Measurements from ENCODE around the gene FIGLA. TPM values are rescaled to one million over a fixed set of nuclear protein-coding genes. Genes with fewer than 3 reads are reported as not detected.

FIGLA gene
- polyA plus RNA-seq, 1 donor (not counting 4 experiments of a cell fraction or from before 2014, with no cell fraction given): not detected

DNA sequence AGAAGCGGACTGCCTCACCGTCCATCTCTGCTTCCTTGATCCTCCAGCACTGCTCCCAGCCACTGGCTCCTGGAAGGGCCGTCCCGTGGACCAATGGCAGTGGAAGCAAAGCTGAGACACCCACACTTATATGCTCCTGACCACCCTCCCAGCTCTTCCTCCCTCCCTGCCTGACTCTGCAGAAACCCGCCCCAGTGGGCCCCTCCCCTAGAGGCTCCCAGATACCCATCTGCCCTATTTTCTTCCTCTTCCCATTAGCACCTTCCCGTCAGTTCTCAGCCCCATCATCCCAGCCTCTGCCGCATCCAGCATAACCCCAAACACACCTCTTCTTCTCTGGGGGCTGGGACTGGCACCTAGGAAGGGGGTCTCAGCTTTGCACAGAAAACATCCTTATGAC is 30.1 kb upstream of the FIGLA start, which contains the start of gene CLEC4F:
TSS of gene CLEC4F (minus strand) at position 101 of the 400 bp plus-strand sequence. CDS start at position 25, 76 bp downstream.
- FAIRE-seq (no peak), DNase-seq (ENCODE audit: low read depth, low spot score) (no peak)
- H3K79me2 ChIP-seq (ENCODE audit: control insufficient read depth, insufficient read depth, low read length): no peaks in the 10 kb centered on the region
- H3K4me1 ChIP-seq (ENCODE audit: control insufficient read depth, extremely low read depth, insufficient read depth, low read length): no peaks in the 10 kb centered on the region
- no peaks in the 10 kb centered on the region for H3K36me3 ChIP-seq (ENCODE audit: control insufficient read depth in 2 of 2, extremely low read depth in 1 of 2, insufficient read depth in 2 of 2, low read length in 2 of 2)
- H2AFZ ChIP-seq (ENCODE audit: control insufficient read depth, low read length): no peak within 1 kb of the TSS
- no peak within 1 kb of the TSS for H3K27ac ChIP-seq (ENCODE audit: control insufficient read depth, insufficient read depth, low read length)
- H3K9ac ChIP-seq (ENCODE audit: control insufficient read depth, extremely low read depth, insufficient read depth, low read length): no peak within 1 kb of the TSS
- no peaks in the 10 kb centered on the region for H3K9me3 ChIP-seq (ENCODE audit: control insufficient read depth, low read depth, low read length)
- TF ChIP-seq, protein P1, sequence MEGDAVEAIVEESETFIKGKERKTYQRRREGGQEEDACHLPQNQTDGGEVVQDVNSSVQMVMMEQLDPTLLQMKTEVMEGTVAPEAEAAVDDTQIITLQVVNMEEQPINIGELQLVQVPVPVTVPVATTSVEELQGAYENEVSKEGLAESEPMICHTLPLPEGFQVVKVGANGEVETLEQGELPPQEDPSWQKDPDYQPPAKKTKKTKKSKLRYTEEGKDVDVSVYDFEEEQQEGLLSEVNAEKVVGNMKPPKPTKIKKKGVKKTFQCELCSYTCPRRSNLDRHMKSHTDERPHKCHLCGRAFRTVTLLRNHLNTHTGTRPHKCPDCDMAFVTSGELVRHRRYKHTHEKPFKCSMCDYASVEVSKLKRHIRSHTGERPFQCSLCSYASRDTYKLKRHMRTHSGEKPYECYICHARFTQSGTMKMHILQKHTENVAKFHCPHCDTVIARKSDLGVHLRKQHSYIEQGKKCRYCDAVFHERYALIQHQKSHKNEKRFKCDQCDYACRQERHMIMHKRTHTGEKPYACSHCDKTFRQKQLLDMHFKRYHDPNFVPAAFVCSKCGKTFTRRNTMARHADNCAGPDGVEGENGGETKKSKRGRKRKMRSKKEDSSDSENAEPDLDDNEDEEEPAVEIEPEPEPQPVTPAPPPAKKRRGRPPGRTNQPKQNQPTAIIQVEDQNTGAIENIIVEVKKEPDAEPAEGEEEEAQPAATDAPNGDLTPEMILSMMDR (optimal IDR thresholded peaks at IDR 0.05 in 1 of 3, IDR thresholded peaks at IDR 0.05 in 1 of 3, conservative IDR thresholded peaks at IDR 0.05 in 1 of 3; ENCODE audit: extremely low read depth in 1 of 3, insufficient read depth in 2 of 3, low read length in 3 of 3): no peak
- no peak for TF ChIP-seq EZH2 (IDR thresholded peaks at IDR 0.05; ENCODE audit: low read length)
- H3K4me2 ChIP-seq (ENCODE audit: control insufficient read depth, extremely low read depth, insufficient read depth, low read depth, low read length): no peak within 1 kb of the TSS
- no peaks in the 10 kb centered on the region for H3K9me1 ChIP-seq (ENCODE audit: control insufficient read depth, extremely low read depth, insufficient read depth, low read length)
- no peak within 1 kb of the TSS for H3K4me3 ChIP-seq (ENCODE audit: control insufficient read depth in 2 of 3, extremely low read depth in 1 of 3, insufficient read depth in 2 of 3, low read depth in 1 of 3, low read length in 3 of 3)
- dilution Hi-C loops (cut with MboI; ENCODE audit: extremely low pct_ligation_motif_present, low sequenced_read_pairs): no loop called here
- peaks cover 37% of the 10 kb centered on the region for H3K27me3 ChIP-seq (ENCODE audit: control insufficient read depth, extremely low read depth, insufficient read depth, low read length)
- no peaks in the 10 kb centered on the region for H4K20me1 ChIP-seq (ENCODE audit: control insufficient read depth, extremely low read depth, insufficient read depth, low read length)

DNA sequence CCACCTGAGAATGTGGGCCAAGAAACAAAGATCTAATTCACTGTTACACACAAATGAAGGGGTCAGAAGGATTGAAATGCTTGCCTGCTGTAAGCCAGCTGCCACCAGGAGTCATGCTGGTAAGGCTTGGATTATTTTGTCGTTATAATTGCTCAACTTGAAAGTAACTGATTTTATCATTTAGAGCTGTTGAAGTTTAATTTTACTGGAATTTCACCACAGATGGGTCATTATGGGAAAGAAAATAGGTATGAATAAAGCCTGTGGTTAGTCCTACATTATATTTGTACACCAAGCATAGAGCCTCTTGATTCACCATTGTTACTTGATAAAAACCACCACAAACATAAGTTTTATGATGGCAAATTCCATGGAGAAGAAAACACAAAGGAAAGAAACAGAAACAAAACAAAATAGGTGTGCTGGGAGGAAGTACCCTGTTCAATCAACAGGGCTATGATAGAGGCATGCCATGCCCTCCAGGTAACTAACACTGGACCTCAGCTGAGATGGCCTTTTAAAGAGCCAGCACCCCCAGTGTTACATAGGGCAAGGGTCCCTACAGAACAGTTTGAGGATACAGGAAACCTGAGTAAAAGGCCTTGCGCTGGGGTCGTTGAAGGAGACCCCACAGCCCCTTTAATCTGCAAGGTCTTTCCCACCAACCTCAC is 27.0 kb upstream of the FIGLA start:
- Histone ChIP-seq H3K9me1 (ENCODE audit: control insufficient read depth, extremely low read depth, insufficient read depth, low read length) (no peaks in the 10 kb centered on the region), H2AFZ (ENCODE audit: control insufficient read depth, low read length) (no peak overlapping the region), H4K20me1 (ENCODE audit: control insufficient read depth, extremely low read depth, insufficient read depth, low read length) (no peaks in the 10 kb centered on the region), H3K9ac (ENCODE audit: control insufficient read depth, extremely low read depth, insufficient read depth, low read length) (no peak overlapping the region), H3K4me3 (ENCODE audit: control insufficient read depth in 2 of 3, extremely low read depth in 1 of 3, insufficient read depth in 2 of 3, low read depth in 1 of 3, low read length in 3 of 3) (no peak overlapping the region), H3K79me2 (ENCODE audit: control insufficient read depth, insufficient read depth, low read length) (no peaks in the 10 kb centered on the region), H3K4me2 (ENCODE audit: control insufficient read depth, extremely low read depth, insufficient read depth, low read depth, low read length) (no peak overlapping the region), H3K27ac (ENCODE audit: control insufficient read depth, insufficient read depth, low read length) (no peak overlapping the region), H3K27me3 (ENCODE audit: control insufficient read depth, extremely low read depth, insufficient read depth, low read length) (peaks cover 53% of the 10 kb centered on the region), H3K9me3 (ENCODE audit: control insufficient read depth, low read depth, low read length) (no peaks in the 10 kb centered on the region), H3K36me3 (ENCODE audit: control insufficient read depth in 2 of 2, extremely low read depth in 1 of 2, insufficient read depth in 2 of 2, low read length in 2 of 2) (no peaks in the 10 kb centered on the region), H3K4me1 (ENCODE audit: control insufficient read depth, extremely low read depth, insufficient read depth, low read length) (no peaks in the 10 kb centered on the region)
- no peak for TF ChIP-seq EZH2 (IDR thresholded peaks at IDR 0.05; ENCODE audit: low read length)
- TF ChIP-seq, protein P1 (optimal IDR thresholded peaks at IDR 0.05 in 1 of 3, IDR thresholded peaks at IDR 0.05 in 1 of 3, conservative IDR thresholded peaks at IDR 0.05 in 1 of 3; ENCODE audit: extremely low read depth in 1 of 3, insufficient read depth in 2 of 3, low read length in 3 of 3): no peak
- DNase-seq (ENCODE audit: low read depth, low spot score): no peak
- dilution Hi-C loops (cut with MboI; ENCODE audit: extremely low pct_ligation_motif_present, low sequenced_read_pairs): no loop called here
- no peak for FAIRE-seq
